ENCODE data around the gene CATSPERZ.

DNA sequence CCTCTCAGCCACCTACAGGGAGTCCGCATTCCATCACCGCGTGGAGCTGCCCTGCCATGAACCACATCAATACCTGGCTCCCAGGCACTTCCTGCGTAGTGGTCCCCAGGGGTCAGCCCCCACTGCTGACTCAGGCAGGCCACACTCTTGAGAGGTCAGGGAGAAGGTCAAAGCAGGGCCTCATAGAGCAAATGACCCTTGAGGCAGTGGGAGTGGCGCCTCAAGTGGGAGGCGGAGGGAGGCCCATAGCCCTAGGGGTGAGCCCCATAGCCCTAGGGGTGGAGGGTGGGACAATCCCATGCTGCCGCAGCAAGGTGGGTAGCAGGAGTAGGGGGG, 22.7 kb downstream of the CATSPERZ start:
- TF ChIP-seq CTCF (IDR thresholded peaks at IDR 0.05; ENCODE audit: poor library complexity, severe bottlenecking) = no peak
- TF ChIP-seq EP300 (conservative IDR thresholded peaks at IDR 0.05; ENCODE audit: poor library complexity, severe bottlenecking) = no peak
- no peak for TF ChIP-seq SMC3 (conservative IDR thresholded peaks at IDR 0.05; ENCODE audit: poor library complexity)
- TF ChIP-seq REST (IDR thresholded peaks at IDR 0.05; ENCODE audit: borderline replicate concordance) = no peak

All from neural cell (in vitro differentiated cells).